ENCODE measurements around the gene PITPNB. TPM values are rescaled to one million over a fixed set of nuclear protein-coding genes. Genes with fewer than 3 reads are reported as not detected.

Gene PITPNB
- total RNA-seq, 1 donor from 2014 or later = 32.3 TPM

- DNase-seq = no peak
These were observed 91.2 kb downstream of the PITPNB start for GRCh38 chr22:27827604-27828587.

GRCh38 chr22:27825174-27825573, 93.9 kb downstream of the PITPNB start:
- no peak for DNase-seq

- DNase-seq = no peak
These were observed 95.8 kb downstream of the PITPNB start for GRCh38 chr22:27823221-27823620.

- no peak for DNase-seq
These were observed 97.9 kb downstream of the PITPNB start for GRCh38 chr22:27820896-27821866.

- DNase-seq = no peak
These were observed 102.5 kb downstream of the PITPNB start for GRCh38 chr22:27816552-27816951.

- no peak for DNase-seq
These were observed 103.1 kb downstream of the PITPNB start for GRCh38 chr22:27815826-27816530.

- DNase-seq = no peak
These were observed 104.1 kb downstream of the PITPNB start for GRCh38 chr22:27814993-27815392.

GRCh38 chr22:27811778-27812177, 107.3 kb downstream of the PITPNB start:
- DNase-seq = no peak

GRCh38 chr22:27810609-27811151, 108.4 kb downstream of the PITPNB start:
- DNase-seq = no peak

GRCh38 chr22:27809700-27810608, 109.1 kb downstream of the PITPNB start:
- no peak for DNase-seq

- no peak for DNase-seq
These were observed 109.8 kb downstream of the PITPNB start for GRCh38 chr22:27809226-27809603.

- no peak for DNase-seq
These were observed 110.4 kb downstream of the PITPNB start for GRCh38 chr22:27808451-27809225.

GRCh38 chr22:27805841-27806240, 113.2 kb downstream of the PITPNB start:
- no peak for DNase-seq

GRCh38 chr22:27804470-27805297, 114.4 kb downstream of the PITPNB start:
- peak; percentile 72 for DNase-seq

GRCh38 chr22:27803841-27804415, 115.1 kb downstream of the PITPNB start:
- DNase-seq = no peak

- no peak for DNase-seq
These were observed 116.5 kb downstream of the PITPNB start for GRCh38 chr22:27802346-27803073.
